Measurements from ENCODE around the gene COPS7A. TPM values are rescaled to one million over a fixed set of nuclear protein-coding genes. Genes with fewer than 3 reads are reported as not detected.

Gene COPS7A
- total RNA-seq, 1 donor from 2014 or later = 36.2 TPM

DNA sequence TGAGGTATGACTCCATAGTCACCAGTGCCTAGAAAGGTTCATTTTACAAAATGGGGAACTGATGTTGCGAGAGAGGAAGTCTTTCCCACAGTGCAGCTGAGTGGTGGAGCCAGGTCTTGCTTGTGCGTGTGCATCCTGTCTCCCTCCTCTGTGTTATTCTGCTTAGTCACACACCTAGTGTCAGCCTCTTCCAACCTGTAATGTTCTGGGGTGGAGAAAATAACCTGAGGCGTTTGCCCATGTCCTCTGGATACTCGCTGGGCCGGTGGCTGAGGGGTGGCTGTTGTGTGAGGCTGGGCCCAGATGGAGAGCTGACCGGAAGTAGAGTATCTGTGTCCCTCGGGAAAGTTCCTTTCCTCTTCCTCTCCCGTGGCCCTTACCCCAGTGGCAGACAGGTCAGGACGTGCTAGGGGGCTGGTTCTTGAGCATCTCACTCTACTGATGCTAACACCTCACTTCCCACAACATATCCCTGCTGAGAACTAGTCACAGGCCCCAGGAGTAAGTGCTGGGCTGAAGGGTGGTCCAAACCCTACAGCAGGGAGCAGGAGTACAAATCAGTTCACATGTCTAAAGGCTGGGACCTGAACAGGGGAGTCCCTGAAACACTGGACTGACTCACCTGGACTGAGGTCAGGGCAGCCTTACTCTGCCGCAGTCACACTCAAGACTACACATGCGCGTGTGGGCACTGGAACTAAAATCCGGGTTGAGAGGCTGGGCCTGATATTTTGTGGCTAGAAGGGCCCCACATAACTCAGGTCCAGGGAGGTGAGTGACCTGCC lies 22.1 kb downstream of the COPS7A start:
- intact Hi-C loops (cut with micrococcal nuclease) = no loop called here
- peak; percentile 29 for DNase-seq (ENCODE audit: low spot score)
- Mint-ChIP-seq H3K4me3 (no peak overlapping the region), H3K27ac (peak overlapping the region; percentile 87), H3K27me3 (ENCODE audit: insufficient read depth) (no peaks in the 10 kb centered on the region), H3K4me1 (ENCODE audit: low read depth) (peaks cover 32% of the 10 kb centered on the region), H3K36me3 (ENCODE audit: low read depth) (peaks cover 35% of the 10 kb centered on the region), H3K9me3 (peaks cover 6% of the 10 kb centered on the region)

DNA sequence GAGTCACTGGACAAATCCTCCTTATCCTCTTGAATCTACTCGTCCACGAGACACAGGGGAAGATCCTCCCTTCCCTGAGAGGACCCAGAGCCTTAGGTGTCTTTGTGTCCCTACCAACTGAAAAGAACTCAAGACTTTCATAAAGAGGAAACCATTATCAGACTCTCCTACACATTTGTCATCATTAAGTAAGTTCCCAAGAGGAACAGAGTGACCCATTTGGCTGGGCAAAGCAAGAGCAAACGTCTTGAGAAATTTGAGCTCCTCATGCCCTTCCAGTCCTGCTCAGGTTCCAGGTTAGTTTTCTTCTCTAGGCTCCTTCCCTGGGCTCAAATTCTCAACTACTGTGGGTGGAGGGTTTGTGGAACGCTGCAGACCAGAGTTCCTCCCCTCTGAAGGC lies 23.4 kb downstream of the COPS7A start:
- DNase-seq (ENCODE audit: low spot score) = no peak
- H3K4me3 Mint-ChIP-seq = no peak overlapping the region
- peaks cover 44% of the 10 kb centered on the region for H3K36me3 Mint-ChIP-seq (ENCODE audit: low read depth)
- no peaks in the 10 kb centered on the region for H3K27me3 Mint-ChIP-seq (ENCODE audit: insufficient read depth)
- H3K9me3 Mint-ChIP-seq = peaks cover 6% of the 10 kb centered on the region
- H3K4me1 Mint-ChIP-seq (ENCODE audit: low read depth) = peaks cover 45% of the 10 kb centered on the region
- intact Hi-C loops (cut with micrococcal nuclease) = no loop called here
- peak overlapping the region; percentile 78 for H3K27ac Mint-ChIP-seq

DNA sequence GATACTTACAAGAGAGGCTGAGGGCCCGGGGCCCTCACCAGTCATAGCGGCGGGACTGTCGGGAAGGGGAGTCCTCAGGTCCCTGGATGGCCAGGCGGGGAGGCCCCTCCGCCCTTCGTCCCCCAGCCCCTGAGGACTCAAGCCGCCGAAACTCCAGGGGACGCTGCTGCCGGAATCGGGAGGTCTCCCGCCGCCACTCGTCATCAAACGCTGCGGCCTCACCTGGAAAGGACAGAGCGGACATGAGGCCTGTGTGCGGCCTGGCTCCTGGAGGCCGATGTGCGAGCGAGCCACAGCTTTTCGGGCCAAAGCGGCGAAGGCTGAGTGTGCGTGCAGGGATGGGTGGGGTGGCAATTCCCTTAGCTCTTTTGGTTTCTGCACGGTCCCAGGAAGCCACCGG lies 24.9 kb downstream of the COPS7A start:
- peaks cover 46% of the 10 kb centered on the region for H3K36me3 Mint-ChIP-seq (ENCODE audit: low read depth)
- no peaks in the 10 kb centered on the region for H3K27me3 Mint-ChIP-seq (ENCODE audit: insufficient read depth)
- no peak for DNase-seq (ENCODE audit: low spot score)
- no peak overlapping the region for H3K4me3 Mint-ChIP-seq
- no peak overlapping the region for H3K27ac Mint-ChIP-seq
- intact Hi-C loops (cut with micrococcal nuclease) = no loop called here
- no peaks in the 10 kb centered on the region for H3K9me3 Mint-ChIP-seq
- peaks cover 40% of the 10 kb centered on the region for H3K4me1 Mint-ChIP-seq (ENCODE audit: low read depth)

DNA sequence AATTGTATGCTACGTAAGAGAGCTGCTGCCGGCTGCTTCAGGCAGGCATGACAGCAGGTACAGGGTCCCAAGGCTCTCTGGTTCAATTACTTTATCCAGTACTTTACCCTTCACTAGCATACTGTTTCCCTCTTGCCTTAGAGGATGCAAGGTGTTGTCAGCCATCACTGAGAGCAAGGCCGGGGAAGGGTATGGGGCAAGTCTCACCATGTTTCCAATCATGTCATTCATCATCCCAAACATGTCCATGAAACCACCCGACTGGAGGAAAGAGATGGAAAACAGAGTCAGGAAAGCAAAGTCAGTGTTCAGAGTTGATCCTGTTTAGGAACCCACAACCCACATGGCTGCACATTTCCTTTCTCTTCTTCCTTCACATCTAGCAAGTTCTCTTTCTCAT lies 26.7 kb downstream of the COPS7A start:
- peaks cover 42% of the 10 kb centered on the region for H3K36me3 Mint-ChIP-seq (ENCODE audit: low read depth)
- no peak overlapping the region for H3K27ac Mint-ChIP-seq
- H3K4me3 Mint-ChIP-seq = peak overlapping the region; percentile 54
- no peaks in the 10 kb centered on the region for H3K9me3 Mint-ChIP-seq
- DNase-seq (ENCODE audit: low spot score) = no peak
- peaks cover 38% of the 10 kb centered on the region for H3K4me1 Mint-ChIP-seq (ENCODE audit: low read depth)
- H3K27me3 Mint-ChIP-seq (ENCODE audit: insufficient read depth) = no peaks in the 10 kb centered on the region
- intact Hi-C loops (cut with micrococcal nuclease) = no loop called here

DNA sequence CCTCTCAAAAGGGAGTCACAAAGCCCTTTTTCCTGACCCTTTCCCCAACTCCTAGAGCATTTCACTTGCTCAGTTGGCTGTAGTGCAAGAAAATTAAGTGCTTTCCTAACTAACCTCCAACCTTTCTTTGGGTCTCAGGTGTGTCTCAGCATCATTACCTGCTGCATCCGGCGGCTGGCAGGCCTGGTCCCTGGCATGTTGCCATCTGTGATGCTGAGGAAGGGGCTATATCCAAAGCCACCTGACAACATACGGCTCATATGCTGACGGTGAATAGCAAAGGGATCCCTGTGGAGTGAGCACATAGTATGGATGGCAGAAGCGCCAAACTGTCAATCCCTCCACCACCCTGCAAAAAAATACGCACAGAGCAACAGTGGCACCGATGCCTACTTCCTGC lies 27.9 kb downstream of the COPS7A start:
- H3K4me3 Mint-ChIP-seq = peak overlapping the region; percentile 94
- no peaks in the 10 kb centered on the region for H3K27me3 Mint-ChIP-seq (ENCODE audit: insufficient read depth)
- H3K9me3 Mint-ChIP-seq = no peaks in the 10 kb centered on the region
- peak overlapping the region; percentile 47 for H3K27ac Mint-ChIP-seq
- no peak for DNase-seq (ENCODE audit: low spot score)
- peaks cover 32% of the 10 kb centered on the region for H3K4me1 Mint-ChIP-seq (ENCODE audit: low read depth)
- H3K36me3 Mint-ChIP-seq (ENCODE audit: low read depth) = peaks cover 40% of the 10 kb centered on the region
- intact Hi-C loops (cut with micrococcal nuclease) = no loop called here

DNA sequence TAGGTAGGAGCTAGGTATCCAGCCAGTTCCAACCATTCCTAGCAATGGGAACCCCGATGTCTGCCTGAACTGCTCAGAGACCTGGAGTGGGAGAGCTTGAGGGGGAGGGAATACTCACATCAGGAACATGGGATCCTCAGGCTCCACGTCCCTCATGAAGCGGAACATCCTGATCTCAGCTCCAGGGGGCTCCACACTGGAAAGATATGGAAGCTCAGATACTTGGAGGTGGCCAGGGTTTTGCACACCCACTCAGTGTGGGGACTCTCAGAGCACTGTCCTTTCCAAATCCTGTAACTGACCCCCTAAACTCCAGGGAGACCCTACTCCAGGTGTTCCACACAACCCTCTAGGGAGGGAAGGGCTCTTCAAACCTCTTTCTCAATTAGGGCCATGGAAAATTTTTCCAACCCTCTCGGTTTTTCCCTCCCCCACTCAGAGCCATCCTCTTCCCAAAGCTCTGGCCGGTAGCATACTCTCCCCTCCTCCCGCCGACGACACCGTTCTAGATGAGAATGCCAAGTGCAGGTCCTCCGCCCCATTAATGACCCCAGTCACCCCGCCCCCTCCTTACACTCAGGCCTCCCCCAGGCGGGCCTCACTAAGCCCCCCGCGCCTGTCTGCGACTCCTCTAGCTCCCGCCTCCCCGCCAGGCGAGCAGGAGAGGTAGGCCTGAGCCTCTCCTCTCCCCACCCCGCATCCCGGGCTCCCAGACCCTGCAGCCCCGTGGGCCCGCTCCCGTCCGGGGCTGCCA lies 28.5 kb downstream of the COPS7A start:
- intact Hi-C loops (cut with micrococcal nuclease) = no loop called here
- Mint-ChIP-seq H3K9me3 (no peaks in the 10 kb centered on the region), H3K4me1 (ENCODE audit: low read depth) (peaks cover 32% of the 10 kb centered on the region), H3K27ac (peak overlapping the region; percentile 89), H3K27me3 (ENCODE audit: insufficient read depth) (no peaks in the 10 kb centered on the region), H3K36me3 (ENCODE audit: low read depth) (peaks cover 36% of the 10 kb centered on the region), H3K4me3 (peak overlapping the region; percentile 94)
- no peak for DNase-seq (ENCODE audit: low spot score)

DNA sequence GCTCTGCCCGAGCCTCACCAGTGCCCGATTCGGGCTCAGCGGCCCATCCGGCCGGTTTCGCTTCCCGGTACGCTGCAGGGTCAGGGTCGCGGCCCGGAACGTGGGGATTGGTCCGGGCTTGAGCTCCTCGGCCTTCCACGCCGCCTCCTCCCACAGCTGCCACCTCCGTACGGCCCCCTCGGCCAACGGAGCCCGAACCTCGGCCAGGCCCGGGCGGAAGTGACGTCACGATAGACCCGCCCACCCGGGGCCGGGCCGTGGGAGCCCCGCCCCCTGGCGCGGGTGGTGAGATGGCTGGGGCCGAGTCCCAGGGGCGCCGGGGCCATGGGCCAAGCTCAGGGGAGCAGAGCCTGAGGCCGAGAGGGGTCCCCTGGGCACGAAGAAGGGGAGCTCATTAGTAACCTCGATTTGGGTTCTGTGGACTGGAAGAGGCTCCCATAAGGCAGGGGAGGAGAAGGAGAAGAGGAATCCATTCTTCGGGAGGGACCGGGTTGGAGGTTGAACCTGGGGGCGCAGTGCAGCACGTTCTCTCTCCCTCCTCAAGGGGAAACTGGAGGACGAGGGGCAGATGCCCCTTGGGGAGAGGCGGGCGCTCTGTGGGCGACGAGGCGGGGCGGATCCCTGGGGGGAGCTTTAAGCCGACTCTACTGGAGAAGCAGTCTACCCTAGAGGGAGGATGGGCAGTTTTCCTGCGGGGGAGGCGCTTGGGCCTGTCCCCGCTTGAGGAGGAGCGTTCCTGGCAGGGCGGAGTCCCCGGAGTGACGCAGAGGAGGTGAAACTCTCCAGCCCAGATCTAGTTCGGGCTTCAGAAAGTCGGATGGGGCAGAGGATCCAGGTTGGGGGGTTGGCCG lies 29.3 kb downstream of the COPS7A start, which contains the start of gene MLF2:
Gene MLF2 (minus strand): TSS at position 221 of the 851 bp plus-strand sequence. CDS start 807 bp downstream, outside the sequence.
- peak; percentile 97 for DNase-seq (ENCODE audit: low spot score)
- H3K36me3 Mint-ChIP-seq (ENCODE audit: low read depth) = peaks cover 28% of the 10 kb centered on the region
- H3K27ac Mint-ChIP-seq = peak within 1 kb of the TSS; percentile 96
- H3K4me1 Mint-ChIP-seq (ENCODE audit: low read depth) = peaks cover 32% of the 10 kb centered on the region
- H3K9me3 Mint-ChIP-seq = no peaks in the 10 kb centered on the region
- no peaks in the 10 kb centered on the region for H3K27me3 Mint-ChIP-seq (ENCODE audit: insufficient read depth)
- peak within 1 kb of the TSS; percentile 94 for H3K4me3 Mint-ChIP-seq
- intact Hi-C loops (cut with micrococcal nuclease) = loop anchor here (1.0 kb wide), 12 partner anchors 11 to 259 kb away; partner anchors contain the start of genes CD4, CHD4, COPS7A and IFFO1

DNA sequence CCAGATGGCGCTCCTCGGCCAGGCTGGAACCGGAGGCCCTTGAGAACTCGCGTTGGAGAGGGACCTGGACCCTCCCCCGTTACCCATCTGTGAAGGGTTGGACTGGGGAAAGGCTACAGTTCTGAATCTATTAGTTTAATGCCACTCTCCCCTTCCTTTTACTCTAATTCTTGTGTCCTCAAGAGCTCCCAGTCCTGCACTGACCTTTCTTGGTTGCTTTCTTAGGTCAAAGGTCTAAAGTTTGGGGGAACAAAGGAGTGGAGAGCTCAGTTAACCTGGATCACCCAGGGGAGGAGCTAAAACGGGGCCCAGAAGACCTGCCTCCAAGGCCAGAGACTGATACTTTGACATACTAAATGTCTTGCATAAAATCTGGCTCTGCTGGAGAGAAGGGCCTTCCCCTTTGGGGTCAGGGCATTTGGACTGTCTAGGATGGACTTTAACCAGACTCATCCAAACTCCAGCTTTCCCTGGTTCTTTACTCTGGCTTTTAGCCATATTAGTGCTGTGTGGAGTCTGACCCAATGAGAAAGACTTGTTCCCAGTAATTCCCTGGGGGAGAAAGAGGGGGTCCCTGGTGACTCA lies 30.0 kb downstream of the COPS7A start:
- Mint-ChIP-seq H3K4me3 (peak overlapping the region; percentile 94), H3K36me3 (ENCODE audit: low read depth) (peaks cover 26% of the 10 kb centered on the region), H3K9me3 (no peaks in the 10 kb centered on the region), H3K27ac (peak overlapping the region; percentile 96), H3K4me1 (ENCODE audit: low read depth) (peaks cover 38% of the 10 kb centered on the region), H3K27me3 (ENCODE audit: insufficient read depth) (no peaks in the 10 kb centered on the region)
- intact Hi-C loops (cut with micrococcal nuclease) = loop anchor here (1.0 kb wide), 12 partner anchors 10 to 260 kb away; partner anchors contain the start of genes CD4, CHD4, COPS7A and IFFO1
- no peak for DNase-seq (ENCODE audit: low spot score)

DNA sequence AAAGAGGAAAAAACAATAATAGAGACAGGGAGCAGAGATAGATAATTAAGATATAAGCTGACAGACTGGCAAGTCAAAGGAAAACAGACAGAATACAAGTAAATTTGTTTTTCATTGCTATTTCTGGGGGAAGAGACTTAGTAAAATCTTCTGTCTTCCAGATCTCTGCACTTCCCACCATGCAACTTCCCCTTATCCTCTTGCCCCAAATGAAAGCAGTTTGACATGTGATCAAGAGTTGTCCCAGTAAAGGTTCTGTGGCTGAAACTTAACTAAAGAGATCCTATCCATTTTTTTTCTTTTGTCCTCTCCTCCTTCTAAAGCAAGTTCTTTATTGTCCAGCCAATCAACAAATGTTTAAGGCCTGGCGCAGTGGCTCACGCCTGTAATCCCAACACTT lies 30.6 kb downstream of the COPS7A start:
- intact Hi-C loops (cut with micrococcal nuclease) = no loop called here
- peaks cover 42% of the 10 kb centered on the region for H3K4me1 Mint-ChIP-seq (ENCODE audit: low read depth)
- H3K27me3 Mint-ChIP-seq (ENCODE audit: insufficient read depth) = no peaks in the 10 kb centered on the region
- peaks cover 21% of the 10 kb centered on the region for H3K36me3 Mint-ChIP-seq (ENCODE audit: low read depth)
- no peaks in the 10 kb centered on the region for H3K9me3 Mint-ChIP-seq
- DNase-seq (ENCODE audit: low spot score) = no peak
- H3K27ac Mint-ChIP-seq = no peak overlapping the region
- peak overlapping the region; percentile 15 for H3K4me3 Mint-ChIP-seq

DNA sequence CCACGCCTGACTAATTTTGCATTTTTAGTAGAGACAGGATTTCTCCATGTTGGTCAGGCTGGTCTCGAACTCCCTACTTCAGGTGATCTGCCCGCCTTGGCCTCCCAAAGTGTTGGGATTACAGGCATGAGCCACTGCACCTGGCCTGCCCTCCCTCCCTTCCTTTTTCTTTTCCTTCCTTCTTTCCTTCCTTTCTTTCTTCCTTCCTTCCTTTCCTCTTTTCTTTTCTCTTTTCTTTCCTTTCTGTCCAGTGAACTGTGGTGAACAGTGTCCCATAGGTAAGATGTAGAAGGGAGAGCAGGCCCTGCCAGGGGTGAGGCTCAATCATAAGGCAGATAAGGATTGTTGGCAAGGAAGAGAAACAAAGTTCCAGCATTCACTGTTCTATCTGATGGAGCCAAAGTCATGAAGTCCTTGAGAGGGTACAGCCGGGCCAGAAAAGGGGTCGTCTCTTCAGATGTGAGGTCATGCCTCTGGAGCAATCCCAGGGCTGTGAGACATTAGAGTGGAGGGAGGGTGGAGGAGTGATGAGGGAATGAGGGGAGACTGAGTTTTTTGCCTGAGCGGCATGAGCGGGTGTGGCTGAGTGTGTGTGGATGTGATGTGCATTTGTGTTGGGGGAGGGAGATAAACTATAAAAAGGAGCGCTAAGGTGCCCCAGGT lies 33.3 kb downstream of the COPS7A start:
- H3K36me3 Mint-ChIP-seq (ENCODE audit: low read depth) = peaks cover 2% of the 10 kb centered on the region
- H3K27me3 Mint-ChIP-seq (ENCODE audit: insufficient read depth) = peaks cover 8% of the 10 kb centered on the region
- peak overlapping the region; percentile 41 for H3K27ac Mint-ChIP-seq
- H3K9me3 Mint-ChIP-seq = no peaks in the 10 kb centered on the region
- H3K4me1 Mint-ChIP-seq (ENCODE audit: low read depth) = peaks cover 25% of the 10 kb centered on the region
- H3K4me3 Mint-ChIP-seq = no peak overlapping the region
- intact Hi-C loops (cut with micrococcal nuclease) = no loop called here
- no peak for DNase-seq (ENCODE audit: low spot score)

DNA sequence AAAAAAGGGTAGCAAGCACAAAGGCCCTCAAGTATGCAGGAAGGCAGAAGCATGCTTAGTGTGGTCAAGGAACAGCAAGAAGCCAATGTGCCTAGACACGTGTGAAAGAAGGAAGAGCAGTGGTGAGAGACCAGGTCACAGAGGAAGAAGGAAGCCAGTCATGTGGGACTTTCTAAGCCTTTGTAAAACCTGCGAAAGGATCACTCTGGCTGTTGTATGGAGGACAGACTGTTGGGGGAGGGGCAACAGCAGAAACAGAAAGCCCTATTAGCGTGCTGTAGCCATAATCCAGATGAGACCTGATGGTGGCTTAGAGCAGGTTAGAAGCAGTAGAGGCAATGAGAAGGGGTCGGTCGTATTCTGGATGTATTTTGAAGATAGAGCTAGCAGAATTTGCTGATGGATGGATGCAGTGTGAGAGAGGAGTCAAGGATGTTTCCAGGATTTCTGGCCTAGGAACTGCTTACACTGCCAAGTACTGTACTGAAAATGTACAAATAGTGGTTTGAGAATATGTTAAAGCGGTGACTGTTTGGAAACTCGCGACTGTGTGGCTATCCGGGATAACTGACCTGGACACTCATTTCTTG lies 34.8 kb downstream of the COPS7A start:
- H3K9me3 Mint-ChIP-seq = no peaks in the 10 kb centered on the region
- no peak for DNase-seq (ENCODE audit: low spot score)
- no peak overlapping the region for H3K27ac Mint-ChIP-seq
- peaks cover 20% of the 10 kb centered on the region for H3K4me1 Mint-ChIP-seq (ENCODE audit: low read depth)
- intact Hi-C loops (cut with micrococcal nuclease) = no loop called here
- H3K36me3 Mint-ChIP-seq (ENCODE audit: low read depth) = no peaks in the 10 kb centered on the region
- H3K4me3 Mint-ChIP-seq = no peak overlapping the region
- peaks cover 8% of the 10 kb centered on the region for H3K27me3 Mint-ChIP-seq (ENCODE audit: insufficient read depth)
